ENCODE data around the gene ADARB2. TPM values are rescaled to one million over a fixed set of nuclear protein-coding genes. Genes with fewer than 3 reads are reported as not detected.

ADARB2 gene
- total and polyA plus RNA-seq, 2 experiments from 2014 or later, result 2.0 to 5.0 TPM

DNA sequence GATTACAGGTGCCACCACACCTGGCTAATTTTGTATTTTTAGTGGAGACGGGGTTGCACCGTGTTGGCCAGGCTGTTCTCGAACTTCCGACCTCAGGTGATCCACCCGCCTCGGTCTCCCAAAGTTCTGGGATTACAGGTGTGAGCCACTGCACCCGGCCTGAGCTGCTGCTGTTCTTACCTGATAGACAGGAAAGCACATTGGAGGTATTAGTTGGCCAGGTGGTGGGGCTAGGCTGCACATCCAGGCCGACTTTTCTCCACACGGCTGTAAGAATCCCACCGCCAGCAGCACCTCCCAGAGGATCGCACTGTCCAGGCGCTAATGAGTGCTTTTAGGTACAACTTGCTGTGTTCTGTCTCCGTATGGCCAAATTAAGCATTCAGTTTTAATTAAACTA lies 568.6 kb downstream of the ADARB2 start:
- TF ChIP-seq, protein P1, sequence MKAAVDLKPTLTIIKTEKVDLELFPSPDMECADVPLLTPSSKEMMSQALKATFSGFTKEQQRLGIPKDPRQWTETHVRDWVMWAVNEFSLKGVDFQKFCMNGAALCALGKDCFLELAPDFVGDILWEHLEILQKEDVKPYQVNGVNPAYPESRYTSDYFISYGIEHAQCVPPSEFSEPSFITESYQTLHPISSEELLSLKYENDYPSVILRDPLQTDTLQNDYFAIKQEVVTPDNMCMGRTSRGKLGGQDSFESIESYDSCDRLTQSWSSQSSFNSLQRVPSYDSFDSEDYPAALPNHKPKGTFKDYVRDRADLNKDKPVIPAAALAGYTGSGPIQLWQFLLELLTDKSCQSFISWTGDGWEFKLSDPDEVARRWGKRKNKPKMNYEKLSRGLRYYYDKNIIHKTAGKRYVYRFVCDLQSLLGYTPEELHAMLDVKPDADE (IDR thresholded peaks at IDR 0.05), result no peak
- TF ChIP-seq NANOG (IDR thresholded peaks at IDR 0.05; ENCODE audit: borderline replicate concordance) (no peak), POLR2AphosphoS5 (IDR thresholded peaks at IDR 0.05; ENCODE audit: low read depth) (no peak)
- TF ChIP-seq, protein P2, sequence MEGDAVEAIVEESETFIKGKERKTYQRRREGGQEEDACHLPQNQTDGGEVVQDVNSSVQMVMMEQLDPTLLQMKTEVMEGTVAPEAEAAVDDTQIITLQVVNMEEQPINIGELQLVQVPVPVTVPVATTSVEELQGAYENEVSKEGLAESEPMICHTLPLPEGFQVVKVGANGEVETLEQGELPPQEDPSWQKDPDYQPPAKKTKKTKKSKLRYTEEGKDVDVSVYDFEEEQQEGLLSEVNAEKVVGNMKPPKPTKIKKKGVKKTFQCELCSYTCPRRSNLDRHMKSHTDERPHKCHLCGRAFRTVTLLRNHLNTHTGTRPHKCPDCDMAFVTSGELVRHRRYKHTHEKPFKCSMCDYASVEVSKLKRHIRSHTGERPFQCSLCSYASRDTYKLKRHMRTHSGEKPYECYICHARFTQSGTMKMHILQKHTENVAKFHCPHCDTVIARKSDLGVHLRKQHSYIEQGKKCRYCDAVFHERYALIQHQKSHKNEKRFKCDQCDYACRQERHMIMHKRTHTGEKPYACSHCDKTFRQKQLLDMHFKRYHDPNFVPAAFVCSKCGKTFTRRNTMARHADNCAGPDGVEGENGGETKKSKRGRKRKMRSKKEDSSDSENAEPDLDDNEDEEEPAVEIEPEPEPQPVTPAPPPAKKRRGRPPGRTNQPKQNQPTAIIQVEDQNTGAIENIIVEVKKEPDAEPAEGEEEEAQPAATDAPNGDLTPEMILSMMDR (conservative IDR thresholded peaks at IDR 0.05; ENCODE audit: low read depth in 2 of 2), result peak in 1 of 2 experiments; percentile 43; a peak in 2 of 4 replicates
- Mint-ChIP-seq H3K4me1 (no peaks in the 10 kb centered on the region; the same call in 1 of the 3 replicates), H3K27ac (no peak overlapping the region), H3K4me3 (no peak overlapping the region), H3K27me3 (ENCODE audit: insufficient read depth, low read depth, poor library complexity) (peaks cover 15% of the 10 kb centered on the region), H3K9me3 (no peaks in the 10 kb centered on the region), H3K36me3 (ENCODE audit: low read depth) (no peaks in the 10 kb centered on the region)
- Histone ChIP-seq H2AFZ (no peak overlapping the region), H3K27ac (ENCODE audit: low read depth) (no peak overlapping the region), H3K79me2 (replicated peaks; ENCODE audit: insufficient read depth) (no peaks in the 10 kb centered on the region), H3K4me1 (ENCODE audit: insufficient read depth) (no peaks in the 10 kb centered on the region), H3K4me3 (no peak overlapping the region), H3K4me2 (no peak overlapping the region), H3K36me3 (ENCODE audit: insufficient read depth) (no peaks in the 10 kb centered on the region), H3K9me2 (ENCODE audit: insufficient read depth) (peaks cover 5% of the 10 kb centered on the region; the same call in 1 of the 2 replicates), H3K27me3 (ENCODE audit: insufficient read depth) (no peaks in the 10 kb centered on the region), H3F3A (replicated peaks; ENCODE audit: low read depth) (no peaks in the 10 kb centered on the region; the same call in 1 of the 2 replicates), H4K20me1 (replicated peaks; ENCODE audit: insufficient read depth) (no peaks in the 10 kb centered on the region)
- DNase-seq (ENCODE audit: low spot score) (peak; percentile 41), ATAC-seq (peak; percentile 75)

DNA sequence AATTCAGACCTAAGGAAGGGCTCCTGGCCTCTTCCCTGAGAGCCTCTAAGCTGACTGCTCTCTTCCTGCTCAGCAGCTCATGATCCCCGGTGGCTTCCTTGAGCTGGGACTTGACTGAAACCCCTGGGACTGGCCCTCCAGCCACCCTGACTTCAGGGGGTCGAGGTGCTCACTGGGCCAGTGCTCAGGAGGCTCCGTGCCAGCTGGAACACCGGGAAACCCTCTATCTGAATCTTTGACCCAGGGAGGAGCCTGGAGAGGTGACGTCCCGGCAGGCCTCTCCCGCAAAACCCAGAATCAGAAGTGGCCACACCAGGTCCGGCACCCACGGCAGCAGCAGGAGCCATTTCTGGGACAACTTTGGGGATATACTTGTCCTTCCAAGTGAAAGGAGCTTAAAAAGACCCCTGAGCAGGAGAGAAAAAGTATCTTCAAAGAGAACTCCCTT lies 570.5 kb downstream of the ADARB2 start:
- Mint-ChIP-seq H3K27ac (no peak overlapping the region), H3K4me1 (no peaks in the 10 kb centered on the region; the same call in 1 of the 3 replicates), H3K4me3 (no peak overlapping the region), H3K36me3 (ENCODE audit: low read depth) (no peaks in the 10 kb centered on the region), H3K9me3 (no peaks in the 10 kb centered on the region), H3K27me3 (ENCODE audit: insufficient read depth, low read depth, poor library complexity) (peaks cover 16% of the 10 kb centered on the region)
- no peak overlapping the region for H3K4me2 ChIP-seq
- no peaks in the 10 kb centered on the region for H3K79me2 ChIP-seq (replicated peaks; ENCODE audit: insufficient read depth)
- peaks cover 5% of the 10 kb centered on the region; the same call in 1 of the 2 replicates for H3K9me2 ChIP-seq (ENCODE audit: insufficient read depth)
- no peak overlapping the region for H3K27ac ChIP-seq (ENCODE audit: low read depth)
- no peaks in the 10 kb centered on the region for H3K27me3 ChIP-seq (ENCODE audit: insufficient read depth)
- H3K4me1 ChIP-seq (ENCODE audit: insufficient read depth), result no peaks in the 10 kb centered on the region
- H3F3A ChIP-seq (replicated peaks; ENCODE audit: low read depth), result no peaks in the 10 kb centered on the region; the same call in 1 of the 2 replicates
- DNase-seq (ENCODE audit: low spot score) (no peak), ATAC-seq (no peak)
- no peak overlapping the region for H2AFZ ChIP-seq
- H4K20me1 ChIP-seq (replicated peaks; ENCODE audit: insufficient read depth), result no peaks in the 10 kb centered on the region
- no peaks in the 10 kb centered on the region for H3K36me3 ChIP-seq (ENCODE audit: insufficient read depth)
- H3K4me3 ChIP-seq, result no peak overlapping the region
- no peak for TF ChIP-seq ZNF114 (CRISPR knock-in tag; IDR thresholded peaks at IDR 0.05)
- TF ChIP-seq ZNF331 (CRISPR knock-in tag; IDR thresholded peaks at IDR 0.05; ENCODE audit: low read depth), result no peak
- TF ChIP-seq NANOG (IDR thresholded peaks at IDR 0.05; ENCODE audit: borderline replicate concordance), result no peak
- TF ChIP-seq EZH2phosphoT487 (IDR thresholded peaks at IDR 0.05; ENCODE audit: unreplicated experiment), result no peak
- no peak for TF ChIP-seq STAT1 (IDR thresholded peaks at IDR 0.05; ENCODE audit: unreplicated experiment)
- TF ChIP-seq, protein P3, sequence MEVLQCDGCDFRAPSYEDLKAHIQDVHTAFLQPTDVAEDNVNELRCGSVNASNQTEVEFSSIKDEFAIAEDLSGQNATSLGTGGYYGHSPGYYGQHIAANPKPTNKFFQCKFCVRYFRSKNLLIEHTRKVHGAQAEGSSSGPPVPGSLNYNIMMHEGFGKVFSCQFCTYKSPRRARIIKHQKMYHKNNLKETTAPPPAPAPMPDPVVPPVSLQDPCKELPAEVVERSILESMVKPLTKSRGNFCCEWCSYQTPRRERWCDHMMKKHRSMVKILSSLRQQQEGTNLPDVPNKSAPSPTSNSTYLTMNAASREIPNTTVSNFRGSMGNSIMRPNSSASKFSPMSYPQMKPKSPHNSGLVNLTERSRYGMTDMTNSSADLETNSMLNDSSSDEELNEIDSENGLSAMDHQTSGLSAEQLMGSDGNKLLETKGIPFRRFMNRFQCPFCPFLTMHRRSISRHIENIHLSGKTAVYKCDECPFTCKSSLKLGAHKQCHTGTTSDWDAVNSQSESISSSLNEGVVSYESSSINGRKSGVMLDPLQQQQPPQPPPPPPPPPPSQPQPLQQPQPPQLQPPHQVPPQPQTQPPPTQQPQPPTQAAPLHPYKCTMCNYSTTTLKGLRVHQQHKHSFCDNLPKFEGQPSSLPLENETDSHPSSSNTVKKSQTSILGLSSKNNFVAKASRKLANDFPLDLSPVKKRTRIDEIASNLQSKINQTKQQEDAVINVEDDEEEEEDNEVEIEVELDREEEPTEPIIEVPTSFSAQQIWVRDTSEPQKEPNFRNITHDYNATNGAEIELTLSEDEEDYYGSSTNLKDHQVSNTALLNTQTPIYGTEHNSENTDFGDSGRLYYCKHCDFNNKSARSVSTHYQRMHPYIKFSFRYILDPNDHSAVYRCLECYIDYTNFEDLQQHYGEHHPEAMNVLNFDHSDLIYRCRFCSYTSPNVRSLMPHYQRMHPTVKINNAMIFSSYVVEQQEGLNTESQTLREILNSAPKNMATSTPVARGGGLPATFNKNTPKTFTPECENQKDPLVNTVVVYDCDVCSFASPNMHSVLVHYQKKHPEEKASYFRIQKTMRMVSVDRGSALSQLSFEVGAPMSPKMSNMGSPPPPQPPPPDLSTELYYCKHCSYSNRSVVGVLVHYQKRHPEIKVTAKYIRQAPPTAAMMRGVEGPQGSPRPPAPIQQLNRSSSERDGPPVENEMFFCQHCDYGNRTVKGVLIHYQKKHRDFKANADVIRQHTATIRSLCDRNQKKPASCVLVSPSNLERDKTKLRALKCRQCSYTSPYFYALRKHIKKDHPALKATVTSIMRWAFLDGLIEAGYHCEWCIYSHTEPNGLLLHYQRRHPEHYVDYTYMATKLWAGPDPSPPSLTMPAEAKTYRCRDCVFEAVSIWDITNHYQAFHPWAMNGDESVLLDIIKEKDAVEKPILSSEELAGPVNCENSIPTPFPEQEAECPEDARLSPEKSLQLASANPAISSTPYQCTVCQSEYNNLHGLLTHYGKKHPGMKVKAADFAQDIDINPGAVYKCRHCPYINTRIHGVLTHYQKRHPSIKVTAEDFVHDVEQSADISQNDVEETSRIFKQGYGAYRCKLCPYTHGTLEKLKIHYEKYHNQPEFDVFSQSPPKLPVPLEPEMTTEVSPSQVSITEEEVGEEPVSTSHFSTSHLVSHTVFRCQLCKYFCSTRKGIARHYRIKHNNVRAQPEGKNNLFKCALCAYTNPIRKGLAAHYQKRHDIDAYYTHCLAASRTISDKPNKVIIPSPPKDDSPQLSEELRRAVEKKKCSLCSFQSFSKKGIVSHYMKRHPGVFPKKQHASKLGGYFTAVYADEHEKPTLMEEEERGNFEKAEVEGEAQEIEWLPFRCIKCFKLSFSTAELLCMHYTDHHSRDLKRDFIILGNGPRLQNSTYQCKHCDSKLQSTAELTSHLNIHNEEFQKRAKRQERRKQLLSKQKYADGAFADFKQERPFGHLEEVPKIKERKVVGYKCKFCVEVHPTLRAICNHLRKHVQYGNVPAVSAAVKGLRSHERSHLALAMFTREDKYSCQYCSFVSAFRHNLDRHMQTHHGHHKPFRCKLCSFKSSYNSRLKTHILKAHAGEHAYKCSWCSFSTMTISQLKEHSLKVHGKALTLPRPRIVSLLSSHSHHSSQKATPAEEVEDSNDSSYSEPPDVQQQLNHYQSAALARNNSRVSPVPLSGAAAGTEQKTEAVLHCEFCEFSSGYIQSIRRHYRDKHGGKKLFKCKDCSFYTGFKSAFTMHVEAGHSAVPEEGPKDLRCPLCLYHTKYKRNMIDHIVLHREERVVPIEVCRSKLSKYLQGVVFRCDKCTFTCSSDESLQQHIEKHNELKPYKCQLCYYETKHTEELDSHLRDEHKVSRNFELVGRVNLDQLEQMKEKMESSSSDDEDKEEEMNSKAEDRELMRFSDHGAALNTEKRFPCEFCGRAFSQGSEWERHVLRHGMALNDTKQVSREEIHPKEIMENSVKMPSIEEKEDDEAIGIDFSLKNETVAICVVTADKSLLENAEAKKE (CRISPR knock-in tag; IDR thresholded peaks at IDR 0.05), result no peak
- TF ChIP-seq, protein P1 (IDR thresholded peaks at IDR 0.05), result no peak
